ENCODE data around the gene FRAT1.

Gene FRAT1

GRCh38 chr10:97312897-97313296 lies 6.2 kb upstream of the FRAT1 start:
- Histone ChIP-seq H3K4me1 (ENCODE audit: control insufficient read depth, low read length) (peaks cover 16% of the 10 kb centered on the region), H3K4me3 (ENCODE audit: low read length) (no peak overlapping the region)

GRCh38 chr10:97314671-97315070 lies 4.4 kb upstream of the FRAT1 start:
- TF ChIP-seq CTCF (IDR thresholded peaks at IDR 0.05; ENCODE audit: low read depth, low read length, poor library complexity, severe bottlenecking) (no peak), EZH2phosphoT487 (IDR thresholded peaks at IDR 0.05; ENCODE audit: borderline replicate concordance, low read length) (no peak)
- H3K36me3 ChIP-seq (ENCODE audit: control insufficient read depth, low read length): no peaks in the 10 kb centered on the region
- no peak overlapping the region for H3K27ac ChIP-seq (ENCODE audit: low read depth, low read length)
- no peaks in the 10 kb centered on the region for H3F3A ChIP-seq (ENCODE audit: control insufficient read depth, insufficient read depth)
- no peaks in the 10 kb centered on the region for H3K9me2 ChIP-seq (replicated peaks; ENCODE audit: control insufficient read depth, low read length)
- H3K4me2 ChIP-seq (ENCODE audit: low read length): no peak overlapping the region
- no peaks in the 10 kb centered on the region for H4K20me1 ChIP-seq (ENCODE audit: control insufficient read depth, insufficient read depth, low read depth, low read length)
- no peaks in the 10 kb centered on the region for H3K27me3 ChIP-seq (ENCODE audit: control insufficient read depth, low read length)
- H3K4me3 ChIP-seq (ENCODE audit: low read length): no peak overlapping the region
- H3K4me1 ChIP-seq (ENCODE audit: control insufficient read depth, low read length): peaks cover 4% of the 10 kb centered on the region; the same call in 1 of the 2 replicates
- no peaks in the 10 kb centered on the region for H3K79me2 ChIP-seq (ENCODE audit: control insufficient read depth, low read length)
- H3K9me3 ChIP-seq (ENCODE audit: control insufficient read depth, insufficient read depth, low read length): no peaks in the 10 kb centered on the region

More at GRCh38 chr10:97312897-97313296, 6.2 kb upstream of the FRAT1 start:
- Histone ChIP-seq H3K4me2 (ENCODE audit: low read length) (no peak overlapping the region), H3K27ac (ENCODE audit: low read depth, low read length) (no peak overlapping the region), H3K27me3 (ENCODE audit: control insufficient read depth, low read length) (no peaks in the 10 kb centered on the region), H3K9me2 (replicated peaks; ENCODE audit: control insufficient read depth, low read length) (no peaks in the 10 kb centered on the region), H3F3A (ENCODE audit: control insufficient read depth, insufficient read depth) (no peaks in the 10 kb centered on the region), H4K20me1 (ENCODE audit: control insufficient read depth, insufficient read depth, low read depth, low read length) (no peaks in the 10 kb centered on the region), H3K36me3 (ENCODE audit: control insufficient read depth, low read length) (no peaks in the 10 kb centered on the region), H3K9me3 (ENCODE audit: control insufficient read depth, insufficient read depth, low read length) (no peaks in the 10 kb centered on the region), H3K79me2 (ENCODE audit: control insufficient read depth, low read length) (no peaks in the 10 kb centered on the region)
- no peak for TF ChIP-seq CTCF (IDR thresholded peaks at IDR 0.05; ENCODE audit: low read depth, low read length, poor library complexity, severe bottlenecking)
- TF ChIP-seq EZH2phosphoT487 (IDR thresholded peaks at IDR 0.05; ENCODE audit: borderline replicate concordance, low read length): no peak

- Histone ChIP-seq H3F3A (ENCODE audit: control insufficient read depth, insufficient read depth) (0 out of 2 replicates have a peak, but pooled peaks cover 3% of the 10 kb centered on the region), H4K20me1 (ENCODE audit: control insufficient read depth, insufficient read depth, low read depth, low read length) (no peaks in the 10 kb centered on the region), H3K4me2 (ENCODE audit: low read length) (peak overlapping the region; percentile 98), H3K79me2 (ENCODE audit: control insufficient read depth, low read length) (peaks cover 4% of the 10 kb centered on the region), H3K36me3 (ENCODE audit: control insufficient read depth, low read length) (no peaks in the 10 kb centered on the region), H3K4me1 (ENCODE audit: control insufficient read depth, low read length) (peaks cover 22% of the 10 kb centered on the region), H3K9me2 (replicated peaks; ENCODE audit: control insufficient read depth, low read length) (no peaks in the 10 kb centered on the region), H3K9me3 (ENCODE audit: control insufficient read depth, insufficient read depth, low read length) (no peaks in the 10 kb centered on the region), H3K27me3 (ENCODE audit: control insufficient read depth, low read length) (peaks cover 11% of the 10 kb centered on the region), H3K4me3 (ENCODE audit: low read length) (peak overlapping the region; percentile 92), H3K27ac (ENCODE audit: low read depth, low read length) (no peak overlapping the region)
- TF ChIP-seq CTCF (IDR thresholded peaks at IDR 0.05; ENCODE audit: low read depth, low read length, poor library complexity, severe bottlenecking) (peak; percentile 44), EZH2phosphoT487 (IDR thresholded peaks at IDR 0.05; ENCODE audit: borderline replicate concordance, low read length) (no peak)
Measured at GRCh38 chr10:97319671-97320479, 804 bp downstream of the FRAT1 start.
